Inflammatory macrophage treated with lipopolysaccharide for 1 hour (primary cell): ENCODE measurements around the gene ULBP1.
"Not testable (repeated sequence)": the region's sequence is repeated elsewhere in the genome, so short reads cannot be mapped to it uniquely, and the experiment has no call there.

Experiments used
- DNase-seq, 2 donors: peaks; one replicate each; pipeline ENCODE4 v3.0.0-alpha.2; 2020 to 2022

ULBP1 gene

GRCh38 chr6:149953934-149954327, 9.8 kb upstream of the ULBP1 start:
- DNase-seq: not testable (repeated sequence)

GRCh38 chr6:149954328-149954983, 9.3 kb upstream of the ULBP1 start:
- not testable (repeated sequence) for DNase-seq

- not testable (repeated sequence) for DNase-seq
Measured at GRCh38 chr6:149954984-149955653, 8.6 kb upstream of the ULBP1 start.

GRCh38 chr6:149955654-149956317, 8.0 kb upstream of the ULBP1 start:
- DNase-seq: not testable (repeated sequence)

GRCh38 chr6:149958124-149958523, 5.6 kb upstream of the ULBP1 start:
- not testable (repeated sequence) for DNase-seq

GRCh38 chr6:149959806-149960205, 3.9 kb upstream of the ULBP1 start:
- DNase-seq: not testable (repeated sequence)

GRCh38 chr6:149960488-149960887, 3.3 kb upstream of the ULBP1 start:
- no peak for DNase-seq

- no peak for DNase-seq
Measured at GRCh38 chr6:149961728-149962425, 1.9 kb upstream of the ULBP1 start.

GRCh38 chr6:149962461-149963211, 1.1 kb upstream of the ULBP1 start:
- DNase-seq: no peak

- no peak for DNase-seq
Measured at GRCh38 chr6:149963212-149963461, 606 bp upstream of the ULBP1 start.

- peak in 1 of 2 donors; percentile 18 for DNase-seq
Measured at GRCh38 chr6:149964308-149965193, 808 bp downstream of the ULBP1 start.

- DNase-seq: no peak
Measured at GRCh38 chr6:149965194-149966020, 1.7 kb downstream of the ULBP1 start.

GRCh38 chr6:149966319-149966718, 2.6 kb downstream of the ULBP1 start:
- not testable (repeated sequence) for DNase-seq

GRCh38 chr6:149967591-149967990, 3.8 kb downstream of the ULBP1 start:
- DNase-seq: no peak

- not testable (repeated sequence) for DNase-seq
Measured at GRCh38 chr6:149967999-149968398, 4.3 kb downstream of the ULBP1 start.

GRCh38 chr6:149968909-149969308, 5.2 kb downstream of the ULBP1 start:
- DNase-seq: not testable (repeated sequence)

GRCh38 chr6:149969635-149970034, 5.9 kb downstream of the ULBP1 start:
- DNase-seq: no peak

GRCh38 chr6:149974394-149974793, 10.7 kb downstream of the ULBP1 start:
- DNase-seq: not testable (repeated sequence)

GRCh38 chr6:149974825-149975224, 11.1 kb downstream of the ULBP1 start:
- peak; percentile 51 to 72 for DNase-seq

- DNase-seq: no peak
Measured at GRCh38 chr6:149975400-149975799, 11.7 kb downstream of the ULBP1 start.

GRCh38 chr6:149977221-149977620, 13.5 kb downstream of the ULBP1 start:
- DNase-seq: no peak
